HG02588 (cell line): ENCODE measurements around the gene RPS6KB2.

ENCODE experiments used
- ATAC-seq: cut with Tn5 transposase; IDR thresholded peaks from one replicate; pipeline ENCODE4 v1.9.1; 2021; ENCODE audit warnings: mild to moderate bottlenecking, moderate library complexity; ENCODE audit not compliant: unreplicated experiment

The RPS6KB2 gene

GRCh38 chr11:67410369-67410831 is 17.9 kb upstream of the RPS6KB2 start:
- ATAC-seq, result no peak

GRCh38 chr11:67410984-67411784 is 17.1 kb upstream of the RPS6KB2 start:
- ATAC-seq, result no peak

DNA sequence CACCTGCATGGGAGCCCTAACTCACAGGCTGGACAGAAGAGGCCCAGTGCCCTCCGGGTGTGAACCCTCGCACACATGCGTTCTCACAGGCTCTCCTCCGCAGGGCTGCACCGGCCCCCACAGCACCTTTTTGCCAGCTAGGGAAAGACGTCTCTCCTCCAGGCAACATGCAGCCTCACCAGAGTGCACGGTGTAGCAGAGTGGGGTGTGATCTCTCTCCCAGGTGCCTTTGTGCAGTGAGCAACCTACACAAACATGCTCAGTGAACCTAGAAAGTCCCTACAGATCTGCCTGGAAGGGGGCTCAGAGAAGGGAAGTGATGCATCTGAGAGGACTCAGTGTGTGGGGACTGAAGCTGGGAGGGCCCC is 16.5 kb upstream of the RPS6KB2 start:
- ATAC-seq, result no peak

GRCh38 chr11:67412495-67413179 is 15.7 kb upstream of the RPS6KB2 start:
- no peak for ATAC-seq

GRCh38 chr11:67413266-67413849 is 14.9 kb upstream of the RPS6KB2 start:
- no peak for ATAC-seq

- ATAC-seq, result no peak
Observed at GRCh38 chr11:67415501-67416304, 12.6 kb upstream of the RPS6KB2 start, which contains the start of gene CARNS1. Gene CARNS1 (plus strand): TSS chr11:67415678. CDS start chr11:67416200, 522 bp downstream.

GRCh38 chr11:67416416-67417335 is 11.6 kb upstream of the RPS6KB2 start:
- ATAC-seq, result no peak

- ATAC-seq, result no peak
Observed at GRCh38 chr11:67417425-67417824, 10.9 kb upstream of the RPS6KB2 start.

DNA sequence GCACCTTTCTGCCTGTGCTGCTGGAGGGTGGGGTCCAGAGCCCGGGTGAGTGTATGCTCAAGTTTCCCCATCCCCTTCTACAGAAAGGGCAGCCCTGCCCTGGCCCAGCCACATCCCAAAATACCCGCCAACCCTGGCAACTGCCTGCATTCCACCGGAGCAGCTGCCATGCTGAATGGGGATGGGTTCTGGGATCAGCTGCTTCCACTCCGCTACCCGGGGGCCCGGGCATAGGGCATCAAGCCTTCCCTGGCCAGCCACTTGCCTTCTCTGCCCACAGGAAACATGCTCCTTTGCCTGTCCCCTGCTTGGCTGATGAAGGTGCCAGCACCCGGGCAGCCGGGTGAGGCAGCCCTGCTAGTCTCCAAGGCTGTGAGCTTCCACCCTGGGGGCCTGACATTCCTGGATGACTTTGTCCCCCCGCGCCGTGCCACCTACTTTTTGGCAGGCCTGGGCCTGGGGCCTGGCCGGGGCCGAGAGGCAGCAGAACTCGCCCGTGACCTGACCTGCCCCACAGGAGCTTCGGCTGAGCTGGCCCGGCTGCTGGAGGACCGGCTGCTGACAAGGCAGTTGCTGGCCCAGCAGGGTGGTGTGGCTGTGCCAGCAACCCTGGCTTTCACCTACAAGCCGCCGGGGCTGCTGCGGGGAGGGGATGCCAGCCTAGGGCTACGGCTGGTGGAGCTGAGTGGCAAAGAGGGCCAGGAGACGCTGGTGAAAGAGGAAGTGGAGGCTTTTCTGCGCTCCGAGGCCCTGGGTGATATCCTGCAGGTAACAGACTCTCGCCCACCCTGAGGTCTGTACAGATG is 9.6 kb upstream of the RPS6KB2 start:
- no peak for ATAC-seq

DNA sequence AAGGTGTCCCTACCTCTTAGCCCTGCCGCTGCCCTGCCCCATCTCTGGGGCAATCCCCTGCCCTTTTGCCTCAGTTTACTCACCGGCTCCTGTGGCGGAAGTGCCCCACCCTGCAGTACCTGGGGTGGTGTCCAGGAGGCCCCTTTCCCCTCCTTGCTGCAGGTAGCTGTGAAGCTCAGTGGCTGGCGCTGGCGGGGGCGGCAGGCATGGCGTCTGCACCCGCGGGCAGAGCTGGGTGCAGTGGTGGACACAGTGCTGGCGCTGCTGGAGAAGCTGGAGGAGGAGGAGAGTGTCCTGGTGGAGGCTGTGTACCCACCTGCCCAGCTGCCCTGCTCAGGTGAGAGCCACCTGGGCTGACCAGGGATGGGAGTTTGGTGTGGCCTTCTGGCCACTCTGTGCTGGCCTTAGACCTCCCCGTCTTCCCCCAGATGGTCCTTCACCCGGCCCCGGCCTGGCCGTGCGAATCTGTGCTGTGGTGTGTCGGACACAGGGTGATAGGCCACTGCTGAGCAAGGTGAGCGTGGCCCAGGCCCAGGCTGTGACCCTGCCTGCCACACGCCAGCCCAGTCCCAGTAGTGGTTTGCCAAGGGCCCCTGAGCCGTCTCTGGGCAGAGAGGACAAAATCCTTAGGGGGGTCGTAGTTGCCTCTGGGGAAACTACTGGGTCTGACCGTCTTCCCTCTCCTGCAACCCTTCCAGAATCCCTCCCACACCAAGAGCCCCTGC is 8.8 kb upstream of the RPS6KB2 start:
- no peak for ATAC-seq

GRCh38 chr11:67420147-67420645 is 8.1 kb upstream of the RPS6KB2 start:
- no peak for ATAC-seq

DNA sequence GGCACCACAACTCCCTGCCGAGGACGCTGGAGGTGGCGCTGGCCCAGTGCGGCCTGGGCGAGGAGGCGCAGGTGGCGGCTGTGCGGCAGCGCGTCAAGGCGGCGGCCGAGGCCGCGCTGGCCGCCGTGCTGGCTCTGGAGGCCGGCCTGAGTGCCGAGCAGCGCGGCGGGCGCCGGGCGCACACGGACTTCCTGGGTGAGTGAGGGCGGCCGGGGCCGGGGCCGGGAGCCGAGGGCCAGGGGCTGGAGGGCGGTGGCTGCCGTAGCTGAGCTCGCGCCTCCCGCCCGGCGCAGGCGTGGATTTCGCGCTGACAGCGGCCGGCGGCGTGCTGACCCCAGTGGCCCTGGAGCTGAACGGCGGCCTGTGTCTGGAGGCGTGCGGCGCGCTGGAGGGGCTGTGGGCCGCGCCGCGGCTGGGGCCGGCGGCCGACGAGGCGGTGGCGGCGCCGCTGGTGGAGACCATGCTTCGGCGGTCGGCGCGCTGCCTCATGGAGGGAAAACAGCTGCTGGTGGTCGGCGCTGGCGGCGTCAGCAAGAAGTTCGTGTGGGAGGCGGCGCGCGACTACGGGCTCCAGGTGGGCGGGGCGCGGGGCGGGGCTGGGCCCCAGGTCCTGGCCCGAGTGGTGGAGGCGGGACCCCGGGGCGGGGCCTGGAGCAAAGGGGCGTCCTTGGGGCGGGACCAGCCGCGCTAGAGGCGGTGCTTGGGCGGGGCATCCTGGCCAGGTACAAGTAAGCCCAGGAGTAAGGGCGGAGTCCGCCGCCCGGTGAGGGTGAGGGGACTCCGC is 7.5 kb upstream of the RPS6KB2 start:
- peak; percentile 85 for ATAC-seq

GRCh38 chr11:67421430-67422031 is 6.8 kb upstream of the RPS6KB2 start:
- ATAC-seq, result no peak

DNA sequence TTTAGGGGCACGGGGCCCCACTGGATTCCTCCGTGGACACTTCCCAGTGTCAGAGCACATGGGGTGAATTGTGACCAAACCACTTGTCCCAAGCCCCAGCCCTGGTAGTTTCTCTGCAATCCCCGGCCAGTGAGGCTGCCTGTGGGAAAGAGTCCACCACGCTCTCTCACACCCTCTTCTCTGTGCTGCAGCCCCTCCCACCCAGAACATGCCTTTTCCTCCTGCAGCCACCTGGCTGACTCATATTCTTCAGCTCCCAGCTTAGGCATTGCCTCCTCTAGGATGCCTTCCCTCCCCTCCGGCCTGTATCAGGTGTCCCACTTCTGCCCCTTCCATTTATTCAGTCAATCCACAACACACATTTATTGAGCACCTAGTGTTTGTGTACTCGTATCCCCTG is 5.4 kb upstream of the RPS6KB2 start:
- ATAC-seq, result no peak

DNA sequence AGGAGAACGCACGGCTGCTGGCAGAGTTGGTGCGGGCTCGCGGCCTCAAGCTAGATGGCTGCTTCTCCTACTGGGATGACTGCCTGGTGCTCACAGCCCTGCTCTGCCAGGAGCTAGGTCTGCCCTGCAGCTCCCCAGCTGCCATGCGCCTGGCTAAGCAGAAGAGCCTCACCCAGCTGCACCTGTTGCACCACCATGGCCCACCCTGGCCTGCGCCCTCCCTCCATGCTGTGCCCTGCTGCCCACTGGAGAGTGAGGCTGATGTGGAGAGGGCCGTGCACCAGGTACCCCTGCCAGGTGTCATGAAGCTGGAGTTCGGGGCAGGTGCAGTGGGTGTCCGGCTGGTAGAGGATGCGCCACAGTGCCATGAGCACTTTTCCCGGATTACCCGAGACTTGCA is 4.8 kb upstream of the RPS6KB2 start:
- ATAC-seq, result no peak

- no peak for ATAC-seq
Observed at GRCh38 chr11:67423891-67424613, 4.2 kb upstream of the RPS6KB2 start.
